IMR-90 (cell line): ENCODE data around the gene ARPP21.

Experiments
- BHLHE40 ChIP-seq: fragments of 150-350 bp; IDR thresholded peaks from 2 replicates; pipeline ENCODE4 v1.6.1; 2016; ENCODE audit warnings: mild to moderate bottlenecking, low read depth, low read length
- CHD1 ChIP-seq: IDR thresholded peaks from 2 replicates; pipeline ENCODE4 v1.6.1; 2012; ENCODE audit warnings: low read depth, low read length, improper control_type of control experiment
- MAFK ChIP-seq: IDR thresholded peaks from 2 replicates; pipeline ENCODE4 v1.6.1; 2012; ENCODE audit warnings: low read depth, low read length, improper control_type of control experiment
- MAZ ChIP-seq: IDR thresholded peaks from 2 replicates; pipeline ENCODE4 v1.6.1; 2012; ENCODE audit warnings: low read depth, mild to moderate bottlenecking, low read length, improper control_type of control experiment, moderate library complexity, borderline replicate concordance
- POLR2A ChIP-seq: IDR thresholded peaks from 2 replicates; pipeline ENCODE4 v1.6.1; 2012; ENCODE audit warnings: mild to moderate bottlenecking, low read depth, low read length
- RAD21 ChIP-seq: IDR thresholded peaks from 2 replicates; pipeline ENCODE4 v1.6.1; 2012; ENCODE audit warnings: low read length, improper control_type of control experiment
- RFX5 ChIP-seq: IDR thresholded peaks from 2 replicates; pipeline ENCODE4 v1.8.0; 2012; ENCODE audit warnings: low read depth, mild to moderate bottlenecking, low read length, moderate library complexity
- SMC3 ChIP-seq: fragments of 150-350 bp; IDR thresholded peaks from 2 replicates; pipeline ENCODE4 v1.6.1; 2016; ENCODE audit warnings: low read depth, mild to moderate bottlenecking, antibody characterized with exemption, low read length, moderate library complexity
- TF ChIP-seq, protein P1 (sequence below): conservative IDR thresholded peaks from 2 replicates; pipeline ENCODE4 v1.5.1; 2012; ENCODE audit warnings: mild to moderate bottlenecking, low read depth, low read length, improper control_type of control experiment
- TF ChIP-seq, protein P2 (sequence below): fragments of 150-350 bp; IDR thresholded peaks from 2 replicates; pipeline ENCODE4 v1.6.1; 2016; ENCODE audit warnings: low read depth, mild to moderate bottlenecking, low read length, moderate library complexity, borderline replicate concordance
- TF ChIP-seq, protein P3 (sequence below): fragments of 150-350 bp; IDR thresholded peaks from 2 replicates; pipeline ENCODE4 v1.6.1; 2017; ENCODE audit warnings: mild to moderate bottlenecking, antibody characterized with exemption, low read length, low read depth

DNA sequence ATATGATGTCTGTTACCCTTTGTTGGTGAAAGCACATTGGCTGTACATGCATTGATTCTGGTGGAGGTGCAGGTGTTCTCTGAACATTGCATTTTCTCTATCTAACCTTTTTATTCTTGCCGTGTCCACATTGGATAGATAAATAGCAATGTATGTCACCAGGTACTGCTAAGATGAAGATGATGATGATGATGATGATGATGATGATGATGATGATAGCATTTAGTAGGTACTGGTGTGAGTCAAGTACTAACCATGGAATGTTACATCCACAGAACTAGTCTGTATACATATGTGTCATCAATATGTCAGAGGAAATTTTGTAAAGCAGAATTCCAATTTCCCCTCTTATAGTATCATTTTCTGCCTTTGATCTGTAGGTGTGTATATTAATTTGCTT is 36.3 kb downstream of the ARPP21 start:
- TF ChIP-seq, protein P1, sequence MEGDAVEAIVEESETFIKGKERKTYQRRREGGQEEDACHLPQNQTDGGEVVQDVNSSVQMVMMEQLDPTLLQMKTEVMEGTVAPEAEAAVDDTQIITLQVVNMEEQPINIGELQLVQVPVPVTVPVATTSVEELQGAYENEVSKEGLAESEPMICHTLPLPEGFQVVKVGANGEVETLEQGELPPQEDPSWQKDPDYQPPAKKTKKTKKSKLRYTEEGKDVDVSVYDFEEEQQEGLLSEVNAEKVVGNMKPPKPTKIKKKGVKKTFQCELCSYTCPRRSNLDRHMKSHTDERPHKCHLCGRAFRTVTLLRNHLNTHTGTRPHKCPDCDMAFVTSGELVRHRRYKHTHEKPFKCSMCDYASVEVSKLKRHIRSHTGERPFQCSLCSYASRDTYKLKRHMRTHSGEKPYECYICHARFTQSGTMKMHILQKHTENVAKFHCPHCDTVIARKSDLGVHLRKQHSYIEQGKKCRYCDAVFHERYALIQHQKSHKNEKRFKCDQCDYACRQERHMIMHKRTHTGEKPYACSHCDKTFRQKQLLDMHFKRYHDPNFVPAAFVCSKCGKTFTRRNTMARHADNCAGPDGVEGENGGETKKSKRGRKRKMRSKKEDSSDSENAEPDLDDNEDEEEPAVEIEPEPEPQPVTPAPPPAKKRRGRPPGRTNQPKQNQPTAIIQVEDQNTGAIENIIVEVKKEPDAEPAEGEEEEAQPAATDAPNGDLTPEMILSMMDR, result no peak
- TF ChIP-seq POLR2A, result no peak
- TF ChIP-seq RAD21, result no peak
- no peak for TF ChIP-seq CHD1
- TF ChIP-seq RFX5, result no peak
- no peak for TF ChIP-seq MAFK
- no peak for TF ChIP-seq BHLHE40
- no peak for TF ChIP-seq SMC3
- no peak for TF ChIP-seq MAZ
- TF ChIP-seq, protein P2, sequence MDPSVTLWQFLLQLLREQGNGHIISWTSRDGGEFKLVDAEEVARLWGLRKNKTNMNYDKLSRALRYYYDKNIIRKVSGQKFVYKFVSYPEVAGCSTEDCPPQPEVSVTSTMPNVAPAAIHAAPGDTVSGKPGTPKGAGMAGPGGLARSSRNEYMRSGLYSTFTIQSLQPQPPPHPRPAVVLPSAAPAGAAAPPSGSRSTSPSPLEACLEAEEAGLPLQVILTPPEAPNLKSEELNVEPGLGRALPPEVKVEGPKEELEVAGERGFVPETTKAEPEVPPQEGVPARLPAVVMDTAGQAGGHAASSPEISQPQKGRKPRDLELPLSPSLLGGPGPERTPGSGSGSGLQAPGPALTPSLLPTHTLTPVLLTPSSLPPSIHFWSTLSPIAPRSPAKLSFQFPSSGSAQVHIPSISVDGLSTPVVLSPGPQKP, result no peak
- TF ChIP-seq, protein P3, sequence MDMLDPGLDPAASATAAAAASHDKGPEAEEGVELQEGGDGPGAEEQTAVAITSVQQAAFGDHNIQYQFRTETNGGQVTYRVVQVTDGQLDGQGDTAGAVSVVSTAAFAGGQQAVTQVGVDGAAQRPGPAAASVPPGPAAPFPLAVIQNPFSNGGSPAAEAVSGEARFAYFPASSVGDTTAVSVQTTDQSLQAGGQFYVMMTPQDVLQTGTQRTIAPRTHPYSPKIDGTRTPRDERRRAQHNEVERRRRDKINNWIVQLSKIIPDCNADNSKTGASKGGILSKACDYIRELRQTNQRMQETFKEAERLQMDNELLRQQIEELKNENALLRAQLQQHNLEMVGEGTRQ, result no peak
